H1 (cell line): ENCODE data around the gene SLC26A8. TPM values are rescaled to one million over a fixed set of nuclear protein-coding genes. Genes with fewer than 3 reads are reported as not detected.

ENCODE experiments used
- CTCF ChIA-PET: fragments of 300-600 bp; sonication (Branson Sonifier 250); formaldehyde crosslinking; loops from one replicate; lab custom pipeline; 2021; ENCODE audit not compliant: partially characterized antibody; lab: Charles Lee
- POLR2A ChIA-PET: fragments of 300-600 bp; sonication (Branson Sonifier 250); formaldehyde crosslinking; loops from one replicate; lab custom pipeline; 2021; ENCODE audit warnings: inconsistent platforms; ENCODE audit not compliant: partially characterized antibody; lab: Charles Lee
- DNase-seq, 2 experiments: peaks; one replicate each; pipeline versions ENCODE4 v3.0.0 to v3.0.0-alpha.2; 2010 to 2022; ENCODE audit warnings: low spot score in 2 of 2, low read depth in 1 of 2, mixed read lengths in 1 of 2
- FAIRE-seq: peaks from 2 replicates; lab custom pipeline; 2011; peaks lifted over from hg19 to GRCh38; lab: Jason Lieb, UNC
- H2AFZ ChIP-seq: 2 replicates; pipeline ENCODE4 v1.8.1; 2012; ENCODE audit warnings: low read length, inconsistent platforms
- H2AK5ac ChIP-seq: 2 replicates; pipeline ENCODE4 v1.6.1; 2013; ENCODE audit warnings: low read depth, low read length
- H2BK120ac ChIP-seq: replicated peaks from 2 replicates; pipeline ENCODE3; 2013; ENCODE audit warnings: low read depth, low read length, inconsistent platforms
- H2BK12ac ChIP-seq: 2 replicates; pipeline ENCODE4 v1.6.1; 2013; ENCODE audit warnings: low read depth, low read length
- H2BK15ac ChIP-seq: 2 replicates; pipeline ENCODE4 v1.6.1; 2013; ENCODE audit warnings: low read length
- H2BK20ac ChIP-seq: 2 replicates; pipeline ENCODE4 v1.6.1; 2013; ENCODE audit warnings: low read length
- H2BK5ac ChIP-seq: 2 replicates; pipeline ENCODE4 v1.6.1; 2013; ENCODE audit warnings: low read depth, low read length
- H3K14ac ChIP-seq: 2 replicates; pipeline ENCODE4 v1.6.1; 2013; ENCODE audit warnings: inconsistent platforms; ENCODE audit not compliant: insufficient read length
- H3K18ac ChIP-seq: 2 replicates; pipeline ENCODE4 v1.6.1; 2013; ENCODE audit warnings: low read length; ENCODE audit errors: extremely low read depth
- H3K23ac ChIP-seq: 2 replicates; pipeline ENCODE4 v1.6.1; 2013; ENCODE audit warnings: inconsistent platforms; ENCODE audit not compliant: insufficient read length
- H3K23me2 ChIP-seq: 2 replicates; pipeline ENCODE4 v1.6.1; 2013; ENCODE audit warnings: low read depth, low read length
- H3K27ac ChIP-seq: 2 replicates; pipeline ENCODE4 v1.6.1; 2011; ENCODE audit warnings: low read depth, low read length, inconsistent platforms
- H3K27me3 ChIP-seq, 4 experiments: replicated peaks in 1 of 4; 1 replicate in 1 of 4; 2 replicates in 3 of 4; pipeline versions ENCODE4 v1.6.1 to v1.8.1; 2011 to 2013; ENCODE audit warnings: low read length in 3 of 4, mild to moderate bottlenecking in 3 of 4, inconsistent platforms in 2 of 4, mixed read lengths in 2 of 4, moderate library complexity in 1 of 4; ENCODE audit not compliant: control insufficient read depth in 3 of 4, insufficient read depth in 3 of 4; ENCODE audit errors: extremely low read depth in 1 of 4
- H3K36me3 ChIP-seq, 4 experiments: 2 replicates each; pipeline versions ENCODE4 v1.6.1 to v1.8.1; 2011 to 2013; ENCODE audit warnings: mild to moderate bottlenecking in 4 of 4, low read length in 3 of 4, moderate library complexity in 2 of 4, control low read depth in 1 of 4, inconsistent platforms in 1 of 4; ENCODE audit not compliant: insufficient read depth in 4 of 4, control insufficient read depth in 2 of 4
- H3K4ac ChIP-seq: replicated peaks from 2 replicates; pipeline ENCODE3; 2013; ENCODE audit warnings: low read length, low read depth, mixed read lengths, inconsistent platforms; ENCODE audit not compliant: insufficient read length
- H3K4me1 ChIP-seq, 4 experiments: replicated peaks in 1 of 4; 1 replicate in 1 of 4; 2 replicates in 3 of 4; pipeline versions ENCODE4 v1.6.1 to v1.8.1; 2011 to 2013; ENCODE audit warnings: low read length in 3 of 4, inconsistent platforms in 2 of 4, mixed read lengths in 1 of 4; ENCODE audit not compliant: insufficient read depth in 4 of 4, control insufficient read depth in 3 of 4
- H3K4me2 ChIP-seq, 2 experiments: 2 replicates each; pipeline versions ENCODE4 v1.6.1 to v1.8.1; 2011 to 2013; ENCODE audit warnings: low read depth in 2 of 2, low read length in 2 of 2, control low read depth in 1 of 2, inconsistent platforms in 1 of 2, mild to moderate bottlenecking in 1 of 2; ENCODE audit not compliant: insufficient read depth in 1 of 2
- H3K4me3 ChIP-seq, 4 experiments: fragments of 200-600, 300-600 bp in 1 of 4; sonication (generic), shearing (Covaris generic), sonication (Bioruptor Twin) in 1 of 4; 2 replicates each; pipeline versions ENCODE4 v1.5.1 to v1.8.1; 2011 to 2016; ENCODE audit warnings: low read length in 4 of 4, low read depth in 3 of 4, control low read depth in 2 of 4, inconsistent platforms in 2 of 4, mild to moderate bottlenecking in 2 of 4, mixed read lengths in 1 of 4, moderate library complexity in 1 of 4; ENCODE audit not compliant: insufficient read depth in 2 of 4; ENCODE audit errors: extremely low read depth in 1 of 4
- H3K56ac ChIP-seq: replicated peaks from 2 replicates; pipeline ENCODE3; 2013; ENCODE audit warnings: low read depth, mild to moderate bottlenecking, mixed read lengths, low read length, inconsistent platforms; ENCODE audit not compliant: insufficient read length
- H3K79me1 ChIP-seq: 2 replicates; pipeline ENCODE4 v1.6.1; 2013; ENCODE audit warnings: low read depth, low read length, control low read depth
- H3K79me2 ChIP-seq, 2 experiments: 2 replicates each; pipeline versions ENCODE4 v1.6.1 to v1.8.1; 2012 to 2013; ENCODE audit warnings: low read length in 2 of 2, mild to moderate bottlenecking in 2 of 2, inconsistent platforms in 1 of 2; ENCODE audit not compliant: insufficient read depth in 2 of 2, control insufficient read depth in 1 of 2
- H3K9ac ChIP-seq, 4 experiments: replicated peaks in 1 of 4; 1 replicate in 1 of 4; 2 replicates in 3 of 4; pipeline versions ENCODE4 v1.6.1 to v1.8.1; 2011 to 2013; ENCODE audit warnings: low read depth in 3 of 4, low read length in 3 of 4, control low read depth in 2 of 4, mild to moderate bottlenecking in 2 of 4, moderate library complexity in 2 of 4, inconsistent platforms in 1 of 4; ENCODE audit errors: extremely low read depth in 1 of 4
- H3K9me3 ChIP-seq, 2 experiments: 2 replicates each; pipeline versions ENCODE4 v1.6.1 to v1.8.1; 2012 to 2013; ENCODE audit warnings: mild to moderate bottlenecking in 2 of 2, moderate library complexity in 2 of 2, control low read depth in 1 of 2, inconsistent platforms in 1 of 2, low read depth in 1 of 2, low read length in 1 of 2, mixed read lengths in 1 of 2; ENCODE audit not compliant: insufficient read depth in 2 of 2
- H4K20me1 ChIP-seq, 2 experiments: replicated peaks in 1 of 2; 2 replicates each; pipeline versions ENCODE3 to v1.8.1; 2011 to 2013; ENCODE audit warnings: inconsistent platforms in 2 of 2, low read length in 2 of 2, mild to moderate bottlenecking in 1 of 2; ENCODE audit not compliant: insufficient read depth in 2 of 2, control insufficient read depth in 1 of 2
- H4K5ac ChIP-seq: 2 replicates; pipeline ENCODE4 v1.6.1; 2013; ENCODE audit warnings: low read length, low read depth, mixed read lengths, inconsistent platforms; ENCODE audit not compliant: insufficient read length
- H4K8ac ChIP-seq: 2 replicates; pipeline ENCODE4 v1.8.0; 2013; ENCODE audit warnings: mild to moderate bottlenecking, moderate library complexity, low read length, inconsistent platforms; ENCODE audit not compliant: insufficient read depth; ENCODE audit errors: extremely low read depth
- H4K91ac ChIP-seq: replicated peaks from 2 replicates; pipeline ENCODE3; 2013; ENCODE audit warnings: low read length, mixed read lengths, inconsistent platforms; ENCODE audit not compliant: insufficient read length
- BRCA1 ChIP-seq: IDR thresholded peaks from 2 replicates; pipeline ENCODE4 v1.6.1; 2012; ENCODE audit warnings: low read depth, low read length, improper control_type of control experiment
- CHD1 ChIP-seq: IDR thresholded peaks from 2 replicates; pipeline ENCODE4 v1.6.1; 2012; ENCODE audit warnings: low read depth, low read length, improper control_type of control experiment
- CHD2 ChIP-seq: IDR thresholded peaks from 2 replicates; pipeline ENCODE4 v1.6.1; 2012; ENCODE audit warnings: low read length, improper control_type of control experiment
- GTF2F1 ChIP-seq: IDR thresholded peaks from 2 replicates; pipeline ENCODE4 v1.6.1; 2012; ENCODE audit warnings: low read depth, low read length, improper control_type of control experiment, borderline replicate concordance
- JUND ChIP-seq: IDR thresholded peaks from 2 replicates; pipeline ENCODE4 v1.6.1; 2011; ENCODE audit warnings: mild to moderate bottlenecking, improper control_type of control experiment, low read length
- KDM5A ChIP-seq: fragments of 200-600 bp; IDR thresholded peaks from 2 replicates; pipeline ENCODE4 v1.7.1; 2012; ENCODE audit warnings: mild to moderate bottlenecking, low read length, inconsistent platforms, mixed read lengths
- MAFK ChIP-seq: IDR thresholded peaks from 2 replicates; pipeline ENCODE4 v1.6.1; 2012; ENCODE audit warnings: low read depth, mild to moderate bottlenecking, improper control_type of control experiment, low read length
- NANOG ChIP-seq: IDR thresholded peaks from 2 replicates; pipeline ENCODE4 v1.6.1; 2011; ENCODE audit warnings: low read length, low read depth, mild to moderate bottlenecking, inconsistent platforms; ENCODE audit not compliant: insufficient read depth, poor library complexity, severe bottlenecking
- RFX5 ChIP-seq: IDR thresholded peaks from 2 replicates; pipeline ENCODE4 v1.6.1; 2011; ENCODE audit warnings: low read depth, low read length, improper control_type of control experiment, borderline replicate concordance
- RNF2 ChIP-seq: fragments of 200-900, 300-1000 bp; sonication (generic); IDR thresholded peaks from 2 replicates; pipeline ENCODE4 v1.7.1; 2016; ENCODE audit warnings: borderline replicate concordance, low read depth, mild to moderate bottlenecking, antibody characterized with exemption, low read length; ENCODE audit not compliant: poor library complexity, severe bottlenecking; ENCODE audit errors: missing control alignments
- SP1 ChIP-seq: IDR thresholded peaks from 2 replicates; pipeline ENCODE4 v1.6.1; 2011; ENCODE audit warnings: low read depth, low read length
- SP2 ChIP-seq: IDR thresholded peaks from 2 replicates; pipeline ENCODE4 v1.6.1; 2012; ENCODE audit warnings: mild to moderate bottlenecking, low read length, inconsistent platforms
- TAF1 ChIP-seq: IDR thresholded peaks from 2 replicates; pipeline ENCODE4 v1.6.1; 2011; ENCODE audit warnings: mild to moderate bottlenecking, low read depth, low read length
- WGBS, 2 experiments: shearing (Covaris generic) in 1 of 2; methylation state at CpG; one replicate each; pipeline versions ENCODE4 v1.1.6 to v1.1.7; 2013 to 2015; ENCODE audit warnings: low lambda C conversion rate in 2 of 2, mixed read lengths in 2 of 2, inconsistent platforms in 1 of 2, low coverage in 1 of 2, missing lambda C conversion rate in 1 of 2; ENCODE audit not compliant: insufficient replicate concordance in 2 of 2, insufficient coverage in 1 of 2, insufficient read length in 1 of 2; ENCODE audit errors: extremely low coverage in 1 of 2, missing lambda C conversion rate in 1 of 2; 5-methylcytosine and 5-hydroxymethylcytosine counted together
- polyA plus RNA-seq, 7 experiments: library from polyadenylated mRNA; depleted of rRNA in 3 of 7; stranded (reverse) in 5 of 7; unstranded in 2 of 7; fragments of >200 nt in 5 of 7; fragments of 200-250 nt in 2 of 7; gene quantifications; 1 replicate in 5 of 7; 2 replicates in 1 of 7; 4 replicates in 1 of 7; pipeline versions ENCODE4 v1.2.1 to v1.2.3, GENCODE V29; 2011 to 2013; ENCODE audit warnings: missing spikeins in 2 of 7, mixed read lengths in 2 of 7
- total RNA-seq: library from RNA; stranded (reverse); fragmentation: NEBNext Ultra II Directional; extraction: Animal tissue kit (Norgen Biotek cat#: 25700); gene quantifications from 2 replicates; pipeline ENCODE4 v1.2.1, GENCODE V29; 2021
- TF ChIP-seq, protein P1 (sequence below): IDR thresholded peaks from 2 replicates; pipeline ENCODE4 v1.6.1; 2011; ENCODE audit warnings: low read length, improper control_type of control experiment

SLC26A8 gene
- total and polyA plus RNA-seq, 2 of the 8 experiments (the other 6 are each of a cell fraction or from before 2014, with no cell fraction given) = 0.56 to 0.57 TPM

DNA sequence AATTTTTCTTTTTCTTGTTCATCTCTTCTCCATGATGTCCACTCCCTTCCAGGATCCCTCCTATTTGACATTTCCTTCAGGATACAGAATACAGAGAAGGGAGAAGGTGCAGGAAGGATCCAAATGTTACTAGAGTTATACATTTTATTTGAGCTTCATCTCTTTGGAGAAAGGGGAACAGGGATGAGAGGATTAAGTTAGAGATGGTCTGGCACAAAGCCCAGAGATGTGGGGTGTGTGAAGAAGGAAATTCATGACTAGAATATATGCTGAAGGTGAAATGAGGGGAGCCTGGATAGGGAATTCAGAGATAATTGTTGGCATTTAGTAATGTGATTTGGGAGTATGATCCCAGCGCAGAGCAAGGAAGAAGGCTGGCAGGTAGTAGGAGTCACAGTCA lies 81.1 kb downstream of the SLC26A8 start:
- H3K79me1 ChIP-seq = no peaks in the 10 kb centered on the region
- FAIRE-seq = no peak
- H3K4me1 ChIP-seq = no peaks in the 10 kb centered on the region
- no peak overlapping the region for H2BK5ac ChIP-seq
- H2BK120ac ChIP-seq = no peak overlapping the region
- H3K18ac ChIP-seq = no peak overlapping the region
- DNase-seq = no peak
- no peak overlapping the region for H2BK12ac ChIP-seq
- no peak overlapping the region for H3K23ac ChIP-seq
- H3K9me3 ChIP-seq = no peaks in the 10 kb centered on the region; a peak in 1 of 4 replicates
- H3K4ac ChIP-seq = no peak overlapping the region
- H3K56ac ChIP-seq = no peak overlapping the region
- no peak overlapping the region for H3K4me3 ChIP-seq
- H3K27me3 ChIP-seq = no peaks in the 10 kb centered on the region
- no peak overlapping the region for H4K5ac ChIP-seq
- H4K20me1 ChIP-seq = no peaks in the 10 kb centered on the region
- no peak overlapping the region for H3K9ac ChIP-seq
- no peak overlapping the region for H2AFZ ChIP-seq
- H3K27ac ChIP-seq = no peak overlapping the region
- no peak overlapping the region for H4K91ac ChIP-seq
- no peak overlapping the region for H2BK20ac ChIP-seq
- no peak overlapping the region; the same call in 1 of the 2 replicates for H2BK15ac ChIP-seq
- ChIA-PET POLR2A (interaction anchor here (2.4 kb wide), 1 partner anchor 12 kb away, joined by 9 read pairs; no protein-coding TSS in a partner anchor), CTCF (interaction anchor here (0.9 kb wide), 1 partner anchor 13 kb away, joined by 3 read pairs; no protein-coding TSS in a partner anchor)
- H3K23me2 ChIP-seq = no peaks in the 10 kb centered on the region
- no peak overlapping the region for H4K8ac ChIP-seq
- WGBS, 2 experiments = 100% methylated on average over 1 of the region's 1 CpG; no CpG with 5 or more reads in 1 of the 2 experiments
- no peaks in the 10 kb centered on the region for H3K79me2 ChIP-seq
- no peak overlapping the region for H3K14ac ChIP-seq
- no peak overlapping the region for H3K4me2 ChIP-seq
- no peak overlapping the region for H2AK5ac ChIP-seq
- H3K36me3 ChIP-seq = no peaks in the 10 kb centered on the region
- TF ChIP-seq BRCA1 (no peak), RNF2 (no peak), CHD2 (no peak), SP1 (no peak), SP2 (no peak), RFX5 (no peak), MAFK (no peak), TAF1 (no peak), JUND (no peak), GTF2F1 (no peak), NANOG (no peak), CHD1 (no peak), KDM5A (no peak)
- TF ChIP-seq, protein P1, sequence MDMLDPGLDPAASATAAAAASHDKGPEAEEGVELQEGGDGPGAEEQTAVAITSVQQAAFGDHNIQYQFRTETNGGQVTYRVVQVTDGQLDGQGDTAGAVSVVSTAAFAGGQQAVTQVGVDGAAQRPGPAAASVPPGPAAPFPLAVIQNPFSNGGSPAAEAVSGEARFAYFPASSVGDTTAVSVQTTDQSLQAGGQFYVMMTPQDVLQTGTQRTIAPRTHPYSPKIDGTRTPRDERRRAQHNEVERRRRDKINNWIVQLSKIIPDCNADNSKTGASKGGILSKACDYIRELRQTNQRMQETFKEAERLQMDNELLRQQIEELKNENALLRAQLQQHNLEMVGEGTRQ = no peak
